Middle frontal gyrus (tissue), 1 donor: Measurements from ENCODE around the gene PHEX.
"Not testable (repeated sequence)": the region's sequence is repeated elsewhere in the genome, so short reads cannot be mapped to it uniquely, and the experiment has no call there.

ENCODE experiments used
- DNase-seq: peaks from one replicate; pipeline ENCODE4 v3.0.0-alpha.2; 2015; ENCODE audit warnings: low spot score; ENCODE audit errors: extremely low spot score

Gene PHEX

DNA sequence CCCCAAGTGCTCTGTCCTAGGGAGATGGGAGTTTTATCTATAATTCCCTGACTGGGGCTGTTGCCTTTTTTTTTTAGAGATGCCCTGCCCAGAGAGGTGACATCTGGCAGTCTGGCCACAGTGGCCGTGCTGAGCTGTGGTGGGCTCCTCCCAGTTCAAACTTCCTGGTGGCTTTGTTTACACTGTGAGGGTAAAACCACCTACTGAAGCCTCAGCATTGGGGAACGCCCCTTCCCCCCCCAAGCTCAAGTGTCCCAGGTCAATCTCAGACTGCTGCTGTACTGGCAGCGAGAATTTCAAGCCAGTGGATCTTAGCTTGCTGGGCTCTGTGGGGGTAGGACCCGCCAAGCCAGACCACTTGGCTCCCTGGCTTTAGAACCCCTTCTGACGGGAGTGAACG, 202.3 kb downstream of the PHEX start:
- DNase-seq: no peak

DNA sequence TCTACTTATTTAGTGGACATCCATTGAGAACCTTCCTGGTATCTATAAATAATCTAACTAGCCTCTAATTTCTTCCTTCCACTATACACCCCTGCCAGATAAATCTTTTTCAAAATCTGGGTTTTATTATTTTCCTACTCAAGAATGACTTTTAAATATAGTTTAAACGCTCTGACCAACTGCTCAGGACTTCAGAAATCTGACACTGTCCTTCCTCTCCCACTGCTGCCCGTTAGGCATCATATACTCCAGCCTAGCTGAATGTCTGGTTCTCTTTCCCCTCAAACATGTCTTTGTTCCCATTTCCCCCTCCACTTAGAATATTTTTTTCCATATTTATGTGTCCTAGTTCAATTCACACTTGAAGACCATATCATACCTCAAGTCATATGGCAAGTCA, 205.4 kb downstream of the PHEX start:
- no peak for DNase-seq

DNA sequence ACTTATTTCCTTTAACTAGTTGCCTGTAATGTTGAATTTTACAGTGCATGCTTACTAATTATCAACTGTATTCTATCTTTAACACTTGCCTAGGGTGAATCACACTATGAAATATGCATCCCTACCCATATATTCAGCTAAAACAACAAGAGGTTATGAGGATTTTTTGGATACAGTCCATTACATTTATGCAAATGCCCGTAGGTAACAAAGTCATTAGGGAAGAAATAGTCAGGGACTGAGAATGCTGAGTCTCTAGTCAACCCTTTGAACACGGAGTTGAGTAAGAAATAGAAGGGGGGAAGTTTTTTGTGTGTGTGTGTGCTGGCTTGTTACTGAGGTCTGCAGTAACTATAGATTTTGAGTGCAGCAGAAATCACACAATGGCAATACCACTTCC, 214.5 kb downstream of the PHEX start:
- DNase-seq: no peak

DNA sequence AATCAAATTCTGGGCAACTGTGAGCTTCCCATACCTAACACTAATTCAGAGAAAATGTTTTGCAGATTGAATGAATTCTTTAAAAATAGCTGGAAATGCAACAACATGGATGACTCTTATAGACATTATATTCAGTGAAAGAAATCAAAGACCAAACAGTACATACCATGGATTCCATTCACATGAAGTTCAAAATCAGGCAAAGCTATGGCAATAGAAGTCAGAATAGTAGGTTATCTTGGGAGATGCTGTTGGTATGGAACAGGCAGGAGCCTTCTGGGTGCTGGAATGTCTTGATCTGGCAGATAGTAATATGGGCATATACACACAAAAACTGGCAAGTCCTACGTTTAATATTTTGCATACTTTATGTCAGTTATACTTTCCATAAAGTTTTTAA, 215.0 kb downstream of the PHEX start:
- no peak for DNase-seq

DNA sequence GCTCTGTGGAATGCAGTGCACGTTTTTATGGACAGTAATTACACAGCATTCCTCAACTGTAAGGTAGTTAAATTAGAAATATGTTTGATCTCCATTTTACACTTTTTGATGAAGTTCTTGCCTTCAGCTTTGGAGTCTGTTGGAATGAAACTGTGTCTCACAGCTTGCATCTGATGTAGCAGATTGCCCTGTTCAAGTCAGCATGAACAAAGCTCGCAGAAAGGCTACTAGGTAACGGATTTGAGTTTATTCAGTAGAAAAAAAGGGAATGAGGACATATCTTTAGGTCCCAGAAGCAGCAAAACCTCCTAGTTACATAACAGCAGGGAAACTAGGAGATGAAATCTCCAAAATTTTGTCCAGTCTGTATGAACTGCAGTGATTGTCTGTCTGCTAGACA, 216.3 kb downstream of the PHEX start:
- DNase-seq: no peak

DNA sequence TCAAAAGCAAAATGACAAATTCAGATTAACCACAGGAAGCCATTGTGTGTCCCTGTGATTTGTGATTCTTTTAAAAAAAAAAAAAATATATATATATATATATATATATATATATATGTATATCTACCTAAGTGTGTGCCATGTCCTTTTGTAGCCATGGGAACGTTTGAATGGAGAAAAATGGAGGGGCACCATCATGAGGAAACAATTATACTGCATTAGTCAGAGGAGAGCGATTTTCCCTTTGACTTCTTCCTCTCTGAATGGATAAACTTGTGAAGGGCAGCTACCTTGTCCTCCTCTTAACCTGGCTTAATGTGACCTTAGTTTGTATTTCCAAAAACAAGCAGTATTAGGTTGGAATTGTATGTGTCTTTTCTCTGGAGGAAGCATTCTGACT, 217.2 kb downstream of the PHEX start:
- no peak for DNase-seq

DNA sequence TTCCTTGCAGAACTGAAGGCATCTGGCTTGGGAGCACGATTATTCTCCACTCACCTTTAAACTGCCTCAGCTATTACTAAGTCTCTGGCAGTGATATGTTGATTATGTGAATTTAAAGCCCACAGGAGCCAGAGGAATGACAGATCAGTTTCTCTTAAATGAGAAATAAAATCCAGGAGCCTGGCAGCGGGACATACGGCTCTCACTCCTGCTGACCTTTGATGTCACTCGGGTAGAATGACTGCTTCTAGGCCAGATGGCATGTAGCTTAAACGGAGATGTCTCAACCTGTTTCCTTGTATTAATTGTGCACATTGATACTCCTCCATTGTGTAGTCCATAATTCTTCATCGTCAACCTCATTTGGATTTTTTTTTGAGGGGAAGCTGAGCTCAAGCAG, 236.6 kb downstream of the PHEX start:
- DNase-seq: no peak

DNA sequence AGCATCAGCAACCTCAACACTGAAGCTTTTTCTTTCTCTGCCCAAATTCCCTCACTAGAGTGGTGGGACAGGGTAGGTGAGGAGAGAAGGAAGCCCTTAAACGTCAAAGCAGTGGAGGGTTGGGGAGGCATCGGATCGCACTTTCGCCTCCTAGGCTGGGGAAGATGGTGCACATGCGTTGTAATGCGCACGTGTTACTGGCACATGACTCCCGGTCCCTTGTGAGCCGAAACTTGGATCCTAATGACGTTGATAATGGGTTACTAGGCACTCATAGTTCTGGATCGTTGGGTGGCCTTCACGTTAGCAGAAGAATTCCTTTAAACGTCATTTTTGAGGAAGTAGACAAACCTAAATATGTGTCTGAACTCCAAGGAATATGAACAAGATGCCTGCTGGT, 240.5 kb downstream of the PHEX start, which contains the start of gene CBLL2:
TSS of gene CBLL2 (plus strand) at position 301 of the 400 bp plus-strand sequence. CDS start at position 380, 79 bp downstream.
- no peak for DNase-seq

DNA sequence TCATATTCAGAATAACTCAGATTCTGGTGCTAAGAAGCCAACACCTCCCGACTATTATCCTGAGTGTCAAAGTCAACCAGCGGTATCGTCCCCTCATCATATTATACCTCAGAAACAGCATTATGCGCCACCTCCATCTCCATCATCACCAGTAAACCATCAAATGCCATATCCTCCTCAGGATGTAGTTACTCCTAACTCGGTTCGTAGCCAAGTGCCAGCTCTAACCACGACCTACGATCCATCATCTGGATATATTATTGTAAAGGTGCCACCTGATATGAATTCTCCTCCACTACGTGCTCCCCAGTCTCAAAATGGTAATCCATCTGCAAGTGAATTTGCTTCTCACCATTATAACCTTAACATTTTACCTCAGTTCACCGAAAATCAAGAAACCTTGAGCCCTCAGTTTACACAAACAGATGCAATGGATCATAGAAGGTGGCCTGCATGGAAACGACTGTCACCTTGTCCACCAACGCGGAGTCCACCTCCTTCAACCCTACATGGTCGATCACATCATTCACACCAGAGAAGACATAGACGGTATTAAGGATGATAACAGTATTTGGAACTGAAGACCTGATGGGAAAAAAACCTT, 241.7 kb downstream of the PHEX start:
- no peak for DNase-seq

DNA sequence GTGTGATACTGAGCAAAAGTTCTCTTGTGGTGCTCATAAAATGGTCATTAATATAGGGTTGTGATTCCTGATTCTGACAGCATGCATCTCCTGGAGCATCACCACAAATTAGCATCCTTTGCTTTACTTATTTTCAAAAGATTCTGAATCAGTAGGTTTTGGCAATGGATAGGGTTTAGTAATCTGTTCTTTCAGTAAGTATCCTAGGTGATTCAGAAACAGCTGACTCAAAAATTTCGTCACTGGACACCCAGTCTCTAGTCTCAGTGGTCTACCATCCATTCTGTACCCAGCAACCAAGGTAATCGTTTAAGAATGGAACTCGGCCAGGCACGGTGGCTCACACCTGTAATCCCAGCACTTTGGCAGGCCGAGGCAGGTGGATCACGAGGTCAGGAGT, 244.7 kb downstream of the PHEX start:
- DNase-seq: no peak

DNA sequence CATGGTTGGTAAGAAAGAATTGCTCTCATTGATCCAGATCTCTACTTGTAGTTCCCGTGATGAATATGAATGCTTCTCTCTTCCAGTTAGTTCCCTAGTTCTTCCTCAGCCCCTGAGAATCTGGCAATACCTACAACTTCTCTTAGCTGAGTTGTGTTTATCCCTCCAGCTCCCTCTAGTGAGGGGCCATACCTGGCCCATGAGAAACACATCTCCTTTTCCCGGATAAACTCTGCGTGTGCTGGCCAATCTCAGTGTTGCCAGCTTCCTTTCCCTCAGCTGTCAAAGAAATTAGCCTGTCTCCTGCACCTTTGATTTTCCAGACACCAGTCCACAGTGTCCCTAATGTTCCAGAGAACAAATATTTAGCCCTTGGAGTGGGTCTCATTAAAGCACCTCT, 246.2 kb downstream of the PHEX start:
- DNase-seq: no peak

DNA sequence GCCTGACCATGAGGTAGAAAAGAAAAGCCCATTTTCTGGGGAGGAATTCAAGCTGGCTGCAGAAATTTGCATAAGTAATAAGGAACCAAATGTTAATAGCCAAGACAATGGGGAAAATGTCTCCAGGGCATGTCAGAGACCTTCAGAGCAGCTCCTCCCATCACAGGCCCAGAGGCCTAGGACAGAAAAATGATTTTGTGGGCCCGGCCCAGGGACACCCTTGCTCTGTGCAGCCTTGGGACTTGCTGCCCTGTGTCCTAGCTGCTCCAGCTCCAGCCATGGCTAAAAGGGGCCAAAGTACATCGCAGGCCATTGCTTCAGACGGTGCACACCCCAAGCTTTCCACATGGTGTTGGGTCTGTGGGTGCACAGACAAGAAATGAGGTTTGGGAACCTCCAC, 257.1 kb downstream of the PHEX start:
- DNase-seq: not testable (repeated sequence)

DNA sequence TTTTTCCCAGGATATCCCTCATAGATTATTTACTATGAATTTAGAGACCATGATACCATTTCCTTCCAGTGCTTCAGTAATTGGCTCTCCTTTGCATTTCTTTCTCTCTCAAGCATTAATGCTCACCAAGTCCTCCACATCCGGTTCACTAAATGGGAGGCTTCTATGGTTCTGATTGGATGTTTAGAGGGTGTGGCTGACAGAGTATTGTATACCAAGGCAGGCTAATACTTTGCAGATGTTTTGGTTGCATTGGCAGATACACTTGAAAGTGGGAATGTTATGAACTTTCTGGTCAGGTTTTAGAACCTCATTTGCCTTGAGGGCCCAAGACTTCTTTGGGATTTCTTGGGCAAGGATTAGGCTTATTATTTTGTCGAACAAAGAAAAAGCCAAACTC, 264.7 kb downstream of the PHEX start:
- no peak for DNase-seq

DNA sequence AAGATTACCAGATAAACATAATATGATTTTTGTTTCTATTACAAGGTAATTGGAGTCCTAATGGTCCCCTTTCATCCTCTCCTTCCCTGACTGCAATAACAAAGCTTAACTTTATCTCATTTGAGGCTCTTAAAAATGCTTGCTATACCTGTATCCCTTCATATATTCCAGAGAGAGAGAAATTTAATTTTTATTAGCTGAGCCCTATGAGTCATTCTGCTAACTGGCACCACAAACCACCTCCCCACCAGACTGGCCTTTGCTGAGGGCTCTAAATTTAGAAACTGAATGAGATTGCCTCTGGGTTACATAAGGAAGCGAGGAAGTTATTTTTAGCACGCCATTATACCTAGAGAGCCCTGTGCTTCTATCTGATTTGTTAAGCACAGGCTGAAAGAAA, 268.0 kb downstream of the PHEX start:
- DNase-seq: no peak
